Naive thymus-derived CD8-positive, alpha-beta T cell (primary cell): Measurements from ENCODE around the gene KRTAP3-1. TPM values are rescaled to one million over a fixed set of nuclear protein-coding genes. Genes with fewer than 3 reads are reported as not detected.
A peak's percentile ranks its signal among the peaks of the same experiment; 100 is the strongest.
"Not testable (repeated sequence)": the region's sequence is repeated elsewhere in the genome, so short reads cannot be mapped to it uniquely, and the experiment has no call there.

Experiments used
- ATAC-seq, 2 donors: fragments of 150-1000 bp; cut with Tn5 transposase in 1 of 2; sonication (Bioruptor Pico), chemical (Tn5 transposase) in 1 of 2; 1 replicate in 1 of 2; 2 replicates in 1 of 2; pipeline ENCODE4 v1.10.0; 2021; ENCODE audit warnings: mild to moderate bottlenecking in 2 of 2, moderate library complexity in 2 of 2
- POLR2A ChIA-PET: fragments of 350-600 bp; sonication (Branson Sonifier 250); formaldehyde crosslinking; loops from one replicate; lab custom pipeline; 2021; ENCODE audit warnings: antibody characterized with exemption; lab: Charles Lee
- DNase-seq, 10 donors: peaks; one replicate each; pipeline versions ENCODE4 v3.0.0 to v3.0.0-alpha.2; 2020 to 2022
- H3K27ac Mint-ChIP-seq, 10 donors: one replicate each; pipeline ENCODE4 v1.8.0; 2020 to 2022; ENCODE audit warnings: mild to moderate bottlenecking in 10 of 10, mixed read lengths in 10 of 10, moderate library complexity in 4 of 10, inconsistent platforms in 1 of 10
- H3K27me3 Mint-ChIP-seq, 5 donors: one replicate each; pipeline ENCODE4 v1.8.0; 2021 to 2022; ENCODE audit warnings: mixed read lengths in 5 of 5
- H3K36me3 Mint-ChIP-seq, 3 donors: one replicate each; pipeline ENCODE4 v1.8.0; 2020 to 2022; ENCODE audit warnings: mixed read lengths in 3 of 3, mild to moderate bottlenecking in 2 of 3, inconsistent platforms in 1 of 3
- H3K4me1 Mint-ChIP-seq, 4 donors: one replicate each; pipeline ENCODE4 v1.8.0; 2021 to 2022; ENCODE audit warnings: mixed read lengths in 4 of 4
- H3K4me3 Mint-ChIP-seq, 10 donors: one replicate each; pipeline ENCODE4 v1.8.0; 2020 to 2022; ENCODE audit warnings: mild to moderate bottlenecking in 10 of 10, mixed read lengths in 10 of 10, moderate library complexity in 6 of 10, inconsistent platforms in 1 of 10
- H3K9me3 Mint-ChIP-seq, 9 donors: one replicate each; pipeline ENCODE4 v1.8.0; 2020 to 2022; ENCODE audit warnings: mixed read lengths in 9 of 9, mild to moderate bottlenecking in 3 of 9, inconsistent platforms in 1 of 9, moderate library complexity in 1 of 9
- polyA plus RNA-seq, 3 donors: library from polyadenylated mRNA; unstranded; fragments of 300-500 nt; fragmentation: Illumina TruSeq; gene quantifications; one replicate each; pipeline ENCODE4 v1.2.3, GENCODE V29; 2021
- total RNA-seq, 8 experiments: library from RNA in 2 of 8; stranded (reverse) in 2 of 8; gene quantifications; one replicate each; pipeline ENCODE4 v1.2.3 and lab custom pipeline; 2021 to 2026

KRTAP3-1 gene
- not detected for total RNA-seq
- not detected for polyA plus RNA-seq
- total RNA-seq (lab: John Stamatoyannopoulos, UW), result 0 reads per million in 6 experiments

- DNase-seq (no peak), ATAC-seq (no peak)
- H3K4me3 Mint-ChIP-seq, result no peak within 1 kb of the TSS
- H3K36me3 Mint-ChIP-seq, result no peaks in the 10 kb centered on the region
- POLR2A ChIA-PET, result no interaction called here
- peaks cover 0 to 2% (median 0%) of the 10 kb centered on the region in 5 donors for H3K27me3 Mint-ChIP-seq
- no peaks in the 10 kb centered on the region for H3K9me3 Mint-ChIP-seq
- no peak within 1 kb of the TSS for H3K27ac Mint-ChIP-seq
- no peaks in the 10 kb centered on the region for H3K4me1 Mint-ChIP-seq
These were observed at the start of gene KRTAP3-1 for GRCh38 chr17:41008811-41009210. KRTAP3-1 (minus strand) TSS chr17:41009128; CDS start chr17:41009074, 54 bp downstream.

- Mint-ChIP-seq H3K4me3 (no peak overlapping the region), H3K4me1 (no peaks in the 10 kb centered on the region), H3K9me3 (peaks cover 0 to 7% (median 0%) of the 10 kb centered on the region in 9 donors), H3K27me3 (peaks cover 14 to 52% (median 25%) of the 10 kb centered on the region in 5 donors), H3K36me3 (peaks cover 0 to 7% (median 6%) of the 10 kb centered on the region in 3 donors), H3K27ac (no peak overlapping the region)
- DNase-seq, result no peak
- no peak for ATAC-seq
- POLR2A ChIA-PET, result no interaction called here
These were observed 48.6 kb upstream of the KRTAP3-1 start for GRCh38 chr17:41057547-41057946.

GRCh38 chr17:41055130-41055529 is 46.2 kb upstream of the KRTAP3-1 start, which contains the start of gene KRTAP2-2:
KRTAP2-2 (minus strand) TSS chr17:41055230; CDS start chr17:41055211, 19 bp downstream.
- DNase-seq, H3K4me1 Mint-ChIP-seq, H3K4me3 Mint-ChIP-seq, H3K36me3 Mint-ChIP-seq, POLR2A ChIA-PET, H3K9me3 Mint-ChIP-seq, ATAC-seq, H3K27ac Mint-ChIP-seq: not testable (repeated sequence)
- H3K27me3 Mint-ChIP-seq, result peaks cover 10 to 37% (median 18%) of the 10 kb centered on the region in 5 donors

GRCh38 chr17:41054556-41054955 is 45.6 kb upstream of the KRTAP3-1 start:
- POLR2A ChIA-PET, H3K9me3 Mint-ChIP-seq, H3K36me3 Mint-ChIP-seq, ATAC-seq, H3K27ac Mint-ChIP-seq, H3K4me1 Mint-ChIP-seq, DNase-seq, H3K4me3 Mint-ChIP-seq: not testable (repeated sequence)
- H3K27me3 Mint-ChIP-seq, result peaks cover 9 to 36% (median 18%) of the 10 kb centered on the region in 5 donors

- H3K9me3 Mint-ChIP-seq, result peaks cover 0 to 7% (median 0%) of the 10 kb centered on the region in 9 donors
- H3K27me3 Mint-ChIP-seq, result peaks cover 6 to 31% (median 14%) of the 10 kb centered on the region in 5 donors
- DNase-seq (no peak), ATAC-seq (no peak)
- H3K27ac Mint-ChIP-seq, result no peak overlapping the region
- POLR2A ChIA-PET, result no interaction called here
- peaks cover 0 to 7% (median 6%) of the 10 kb centered on the region in 3 donors for H3K36me3 Mint-ChIP-seq
- no peaks in the 10 kb centered on the region for H3K4me1 Mint-ChIP-seq
- H3K4me3 Mint-ChIP-seq, result no peak overlapping the region
These were observed 45.1 kb upstream of the KRTAP3-1 start for GRCh38 chr17:41054025-41054424.

GRCh38 chr17:41052566-41052965 is 43.6 kb upstream of the KRTAP3-1 start:
- H3K4me3 Mint-ChIP-seq, result no peak overlapping the region
- DNase-seq (no peak), ATAC-seq (no peak)
- H3K9me3 Mint-ChIP-seq, result peaks cover 0 to 5% (median 0%) of the 10 kb centered on the region in 9 donors
- no peak overlapping the region for H3K27ac Mint-ChIP-seq
- H3K36me3 Mint-ChIP-seq, result peaks cover 0 to 6% (median 5%) of the 10 kb centered on the region in 3 donors
- POLR2A ChIA-PET, result no interaction called here
- H3K27me3 Mint-ChIP-seq, result peaks cover 8 to 22% (median 15%) of the 10 kb centered on the region in 5 donors
- no peaks in the 10 kb centered on the region for H3K4me1 Mint-ChIP-seq

GRCh38 chr17:41049110-41049509 is 40.2 kb upstream of the KRTAP3-1 start:
- DNase-seq, result no peak
- Mint-ChIP-seq H3K36me3 (peaks cover 0 to 2% (median 0%) of the 10 kb centered on the region in 3 donors), H3K27me3 (peaks cover 5 to 24% (median 13%) of the 10 kb centered on the region in 5 donors), H3K9me3 (peaks cover 0 to 3% (median 2%) of the 10 kb centered on the region in 9 donors), H3K4me3 (no peak overlapping the region), H3K4me1 (peaks cover 0 to 4% (median 2%) of the 10 kb centered on the region in 4 donors), H3K27ac (no peak overlapping the region)
- POLR2A ChIA-PET, result no interaction called here
- ATAC-seq, result no peak

- Mint-ChIP-seq H3K27me3 (peaks cover 5 to 24% (median 13%) of the 10 kb centered on the region in 5 donors), H3K4me3 (no peak overlapping the region), H3K27ac (no peak overlapping the region), H3K4me1 (peaks cover 0 to 5% (median 2%) of the 10 kb centered on the region in 4 donors), H3K36me3 (peaks cover 0 to 3% (median 1%) of the 10 kb centered on the region in 3 donors), H3K9me3 (peaks cover under 1 to 10% (median 5%) of the 10 kb centered on the region in 9 donors)
- no peak for ATAC-seq
- POLR2A ChIA-PET, result no interaction called here
- DNase-seq, result no peak
These were observed 39.5 kb upstream of the KRTAP3-1 start for GRCh38 chr17:41048441-41048840.

GRCh38 chr17:41046735-41047465 is 38.0 kb upstream of the KRTAP3-1 start, which contains the start of gene KRTAP2-1:
KRTAP2-1 (minus strand) TSS chr17:41047316; CDS start chr17:41047267, 49 bp downstream.
- DNase-seq, H3K36me3 Mint-ChIP-seq, H3K4me1 Mint-ChIP-seq, ATAC-seq, H3K4me3 Mint-ChIP-seq: not testable (repeated sequence)
- POLR2A ChIA-PET, result interaction anchor here (0.6 kb wide), 1 partner anchor 906 kb away, joined by 5 read pairs; the partner anchor contains the start of gene CASC3
- Mint-ChIP-seq H3K27ac (peak within 1 kb of the TSS in 1 of 10 donors; percentile 34), H3K9me3 (peaks cover 2 to 24% (median 7%) of the 10 kb centered on the region in 9 donors), H3K27me3 (peaks cover 5 to 24% (median 13%) of the 10 kb centered on the region in 5 donors)

- H3K27me3 Mint-ChIP-seq, result peaks cover 4 to 19% (median 10%) of the 10 kb centered on the region in 5 donors
- peaks cover 2 to 24% (median 7%) of the 10 kb centered on the region in 9 donors for H3K9me3 Mint-ChIP-seq
- H3K36me3 Mint-ChIP-seq, result peaks cover 0 to 5% (median 0%) of the 10 kb centered on the region in 3 donors
- no peak for ATAC-seq
- no peak overlapping the region for H3K4me3 Mint-ChIP-seq
- H3K27ac Mint-ChIP-seq, result no peak overlapping the region
- POLR2A ChIA-PET, result no interaction called here
- peaks cover 0 to 5% (median 3%) of the 10 kb centered on the region in 4 donors for H3K4me1 Mint-ChIP-seq
- DNase-seq, result no peak
These were observed 34.0 kb upstream of the KRTAP3-1 start for GRCh38 chr17:41042953-41043352.

- H3K4me1 Mint-ChIP-seq, H3K27ac Mint-ChIP-seq, ATAC-seq, H3K36me3 Mint-ChIP-seq, POLR2A ChIA-PET, H3K4me3 Mint-ChIP-seq, DNase-seq: not testable (repeated sequence)
- H3K9me3 Mint-ChIP-seq, result peaks cover 2 to 24% (median 7%) of the 10 kb centered on the region in 9 donors
- peaks cover 0 to 17% (median 4%) of the 10 kb centered on the region in 5 donors for H3K27me3 Mint-ChIP-seq
These were observed 32.0 kb upstream of the KRTAP3-1 start, which contains the start of gene KRTAP1-1 for GRCh38 chr17:41040783-41041571. KRTAP1-1 (minus strand) TSS chr17:41041450; CDS start chr17:41041397, 53 bp downstream.

- no peaks in the 10 kb centered on the region for H3K36me3 Mint-ChIP-seq
- H3K27me3 Mint-ChIP-seq, result peaks cover 0 to 10% (median 2%) of the 10 kb centered on the region in 5 donors
- H3K9me3 Mint-ChIP-seq, result peaks cover 0 to 9% (median 4%) of the 10 kb centered on the region in 9 donors
- POLR2A ChIA-PET, result no interaction called here
- DNase-seq (no peak), ATAC-seq (no peak)
- H3K4me1 Mint-ChIP-seq, result peaks cover 0 to 2% (median 0%) of the 10 kb centered on the region in 4 donors
- H3K27ac Mint-ChIP-seq, result no peak overlapping the region
- H3K4me3 Mint-ChIP-seq, result no peak overlapping the region
These were observed 29.0 kb upstream of the KRTAP3-1 start for GRCh38 chr17:41037853-41038350.
